ENCODE results near the gene ALDH1A3.

ALDH1A3 gene

DNA sequence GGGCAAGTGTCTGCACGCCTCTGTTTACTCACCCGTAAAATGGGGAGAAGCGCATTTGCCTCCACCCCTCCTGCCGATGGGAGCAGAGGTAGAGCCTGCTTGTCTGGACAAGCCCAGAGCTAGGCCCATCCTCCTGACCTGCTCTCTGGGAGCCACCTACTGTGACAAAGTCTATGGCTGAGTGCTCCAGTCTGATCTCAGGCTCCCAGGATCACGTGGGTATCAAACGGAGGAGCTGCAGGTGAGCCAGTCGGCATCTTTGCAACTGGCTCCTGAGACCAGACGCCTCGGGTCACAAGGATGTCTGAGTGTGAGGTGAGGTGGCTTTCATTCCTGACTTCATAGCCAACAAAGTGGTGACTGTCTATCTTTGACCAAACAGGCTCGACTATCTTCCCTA is 2.1 kb upstream of the ALDH1A3 start:
- TF ChIP-seq, protein P1, sequence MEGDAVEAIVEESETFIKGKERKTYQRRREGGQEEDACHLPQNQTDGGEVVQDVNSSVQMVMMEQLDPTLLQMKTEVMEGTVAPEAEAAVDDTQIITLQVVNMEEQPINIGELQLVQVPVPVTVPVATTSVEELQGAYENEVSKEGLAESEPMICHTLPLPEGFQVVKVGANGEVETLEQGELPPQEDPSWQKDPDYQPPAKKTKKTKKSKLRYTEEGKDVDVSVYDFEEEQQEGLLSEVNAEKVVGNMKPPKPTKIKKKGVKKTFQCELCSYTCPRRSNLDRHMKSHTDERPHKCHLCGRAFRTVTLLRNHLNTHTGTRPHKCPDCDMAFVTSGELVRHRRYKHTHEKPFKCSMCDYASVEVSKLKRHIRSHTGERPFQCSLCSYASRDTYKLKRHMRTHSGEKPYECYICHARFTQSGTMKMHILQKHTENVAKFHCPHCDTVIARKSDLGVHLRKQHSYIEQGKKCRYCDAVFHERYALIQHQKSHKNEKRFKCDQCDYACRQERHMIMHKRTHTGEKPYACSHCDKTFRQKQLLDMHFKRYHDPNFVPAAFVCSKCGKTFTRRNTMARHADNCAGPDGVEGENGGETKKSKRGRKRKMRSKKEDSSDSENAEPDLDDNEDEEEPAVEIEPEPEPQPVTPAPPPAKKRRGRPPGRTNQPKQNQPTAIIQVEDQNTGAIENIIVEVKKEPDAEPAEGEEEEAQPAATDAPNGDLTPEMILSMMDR (conservative IDR thresholded peaks at IDR 0.05; ENCODE audit: control insufficient read depth, insufficient read depth, low read depth, low read length) = no peak
- H3K4me3 ChIP-seq (ENCODE audit: control insufficient read depth, low read depth, low read length) = no peak overlapping the region
- DNase-seq (ENCODE audit: low read depth) = no peak

DNA sequence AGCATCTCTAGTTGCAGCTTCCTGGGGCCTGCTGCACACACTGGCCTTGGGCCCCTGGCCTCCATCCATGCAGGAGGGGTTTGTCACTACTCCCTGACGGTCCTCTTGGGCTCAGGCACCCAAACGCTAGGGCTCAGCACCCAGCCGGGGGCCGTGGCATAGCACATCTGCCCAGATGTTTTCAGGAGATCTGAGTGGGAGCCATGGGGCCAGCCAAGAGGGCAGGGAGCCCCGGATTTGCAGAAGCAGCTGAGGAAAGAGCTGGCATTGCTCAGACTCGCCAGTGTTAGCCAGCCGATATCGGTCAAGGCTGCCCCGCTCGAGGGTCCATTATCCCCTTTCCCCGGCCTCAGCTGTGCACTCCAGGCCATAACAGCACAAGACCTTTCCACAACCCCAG is 1.5 kb upstream of the ALDH1A3 start:
- DNase-seq (ENCODE audit: low read depth) = no peak
- H3K4me3 ChIP-seq (ENCODE audit: control insufficient read depth, low read depth, low read length) = no peak overlapping the region
- TF ChIP-seq, protein P1 (conservative IDR thresholded peaks at IDR 0.05; ENCODE audit: control insufficient read depth, insufficient read depth, low read depth, low read length) = no peak

DNA sequence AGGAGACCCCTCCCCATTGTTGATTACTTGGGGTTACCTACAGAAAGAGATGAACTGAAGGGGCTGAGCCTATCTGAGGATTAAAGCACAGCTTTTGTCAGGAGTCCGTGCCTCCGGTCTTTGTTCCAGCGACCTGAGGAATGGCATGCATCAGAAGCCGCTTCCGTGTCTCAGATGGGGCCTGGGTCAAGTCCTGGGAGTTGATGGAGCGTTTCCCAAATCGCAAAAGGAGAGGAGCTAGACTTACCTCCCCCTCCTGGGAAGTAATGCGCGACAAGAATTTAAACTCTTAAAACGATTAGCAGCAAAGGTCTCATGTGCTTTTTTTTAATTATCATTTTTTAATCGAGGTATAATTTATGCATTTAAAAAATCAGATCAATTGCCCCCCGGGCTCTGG is 983 bp upstream of the ALDH1A3 start:
- DNase-seq (ENCODE audit: low read depth) = no peak
- peak overlapping the region; percentile 4 for H3K4me3 ChIP-seq (ENCODE audit: control insufficient read depth, low read depth, low read length)
- TF ChIP-seq, protein P1 (conservative IDR thresholded peaks at IDR 0.05; ENCODE audit: control insufficient read depth, insufficient read depth, low read depth, low read length) = no peak

DNA sequence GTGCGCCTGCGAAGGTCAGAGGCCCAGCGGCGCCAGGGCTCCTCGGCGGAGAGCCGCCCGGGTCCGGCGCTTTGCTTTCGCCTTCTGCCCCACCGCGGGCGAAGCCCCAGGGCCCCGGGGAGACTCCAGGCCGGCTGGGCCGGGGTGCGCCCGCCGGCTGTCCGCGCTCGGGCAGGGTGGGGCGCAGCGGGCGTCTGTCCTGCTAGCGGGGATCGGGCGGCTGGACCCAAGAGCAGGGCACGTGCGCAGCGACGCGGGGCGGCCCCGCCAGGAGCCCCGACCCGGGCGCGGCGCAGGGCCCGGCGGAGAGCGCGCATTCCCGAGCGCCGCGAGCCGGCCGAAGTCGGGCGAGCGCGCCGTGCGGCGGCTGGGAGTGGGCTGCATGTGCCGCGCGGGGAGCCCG is 569 bp upstream of the ALDH1A3 start:
- peak overlapping the region; percentile 4 for H3K4me3 ChIP-seq (ENCODE audit: control insufficient read depth, low read depth, low read length)
- TF ChIP-seq, protein P1 (conservative IDR thresholded peaks at IDR 0.05; ENCODE audit: control insufficient read depth, insufficient read depth, low read depth, low read length) = no peak
- DNase-seq (ENCODE audit: low read depth) = no peak

DNA sequence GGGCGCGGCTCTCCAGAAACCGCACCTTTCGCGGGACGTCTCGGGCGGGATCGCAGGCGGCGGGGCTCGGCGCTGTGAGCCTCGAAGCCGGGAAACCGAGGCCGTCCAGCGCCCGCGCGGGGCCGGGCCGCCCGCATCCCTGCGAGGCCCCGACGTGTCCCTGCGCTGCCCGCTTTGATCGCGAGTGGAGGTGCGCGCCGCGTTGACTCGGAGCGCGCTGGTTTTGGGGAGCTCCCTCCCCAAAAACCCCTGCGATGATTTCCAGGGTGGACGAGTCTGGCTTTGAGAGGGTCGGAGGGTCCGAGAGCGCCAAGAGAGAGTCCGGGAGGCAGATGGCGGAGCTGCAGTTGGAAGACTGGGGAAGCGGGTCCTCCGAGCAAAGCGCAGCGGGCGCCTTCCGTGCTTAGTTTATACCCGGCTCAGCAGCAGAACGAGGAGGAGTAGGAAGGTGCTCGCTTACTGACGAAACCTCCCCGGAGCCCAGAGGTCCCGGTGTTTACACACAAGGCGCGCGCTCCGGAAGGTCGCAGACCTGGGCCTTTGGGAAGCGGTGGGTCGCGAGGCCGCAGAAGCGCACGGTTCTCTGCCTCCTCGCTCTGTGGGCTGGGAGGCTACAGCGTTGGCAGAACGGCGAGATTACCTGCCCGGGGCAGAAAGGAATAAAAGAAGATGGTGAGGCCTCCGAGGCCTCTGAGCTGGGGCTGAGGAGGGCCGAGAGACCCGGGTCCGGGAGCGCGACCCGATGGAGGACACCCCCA is 687 bp downstream of the ALDH1A3 start:
- no peak for DNase-seq (ENCODE audit: low read depth)
- peak overlapping the region; percentile 48 for H3K4me3 ChIP-seq (ENCODE audit: control insufficient read depth, low read depth, low read length)
- TF ChIP-seq, protein P1 (conservative IDR thresholded peaks at IDR 0.05; ENCODE audit: control insufficient read depth, insufficient read depth, low read depth, low read length) = no peak

DNA sequence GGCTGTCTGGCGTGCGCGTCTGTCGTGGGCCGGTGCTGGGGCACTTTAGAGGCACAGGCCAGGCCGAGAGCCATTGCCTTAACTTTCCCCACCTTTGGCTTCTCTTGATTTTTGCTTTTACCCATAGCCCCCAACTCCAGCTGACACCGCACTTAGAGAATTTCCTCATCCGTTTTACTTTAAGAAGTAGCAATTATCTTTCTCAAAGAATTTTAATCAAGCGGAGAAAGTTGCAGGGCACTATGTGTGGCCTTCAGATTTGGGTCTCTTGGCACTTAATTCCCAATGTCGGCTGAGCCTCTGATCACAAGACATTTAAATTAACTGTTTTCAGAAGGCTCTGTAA is 1.2 kb downstream of the ALDH1A3 start:
- TF ChIP-seq, protein P1 (conservative IDR thresholded peaks at IDR 0.05; ENCODE audit: control insufficient read depth, insufficient read depth, low read depth, low read length) = no peak
- DNase-seq (ENCODE audit: low read depth) = no peak
- peak overlapping the region; percentile 48 for H3K4me3 ChIP-seq (ENCODE audit: control insufficient read depth, low read depth, low read length)
